Endometrial microvascular endothelial cells (primary cell): ENCODE data around the gene SND1. TPM values are rescaled to one million over a fixed set of nuclear protein-coding genes. Genes with fewer than 3 reads are reported as not detected.
"Not testable (repeated sequence)": the region's sequence is repeated elsewhere in the genome, so short reads cannot be mapped to it uniquely, and the experiment has no call there.

Source experiments
- in situ Hi-C: cut with HindIII; loops from 2 replicates; pipeline ENCODE4 v1.10.0; 2017; ENCODE audit warnings: low sequenced_read_pairs, low pct_unique_long_range_greater_than_20kb; ENCODE audit errors: inconsistent ontology term
- total RNA-seq: library from RNA; depleted of rRNA; stranded (reverse); fragments of >200 nt; gene quantifications from one replicate; pipeline ENCODE4 v1.2.3, GENCODE V29; 2015; ENCODE audit errors: inconsistent ontology term

The SND1 gene
- total RNA-seq, 1 donor from 2014 or later = 223 TPM

DNA sequence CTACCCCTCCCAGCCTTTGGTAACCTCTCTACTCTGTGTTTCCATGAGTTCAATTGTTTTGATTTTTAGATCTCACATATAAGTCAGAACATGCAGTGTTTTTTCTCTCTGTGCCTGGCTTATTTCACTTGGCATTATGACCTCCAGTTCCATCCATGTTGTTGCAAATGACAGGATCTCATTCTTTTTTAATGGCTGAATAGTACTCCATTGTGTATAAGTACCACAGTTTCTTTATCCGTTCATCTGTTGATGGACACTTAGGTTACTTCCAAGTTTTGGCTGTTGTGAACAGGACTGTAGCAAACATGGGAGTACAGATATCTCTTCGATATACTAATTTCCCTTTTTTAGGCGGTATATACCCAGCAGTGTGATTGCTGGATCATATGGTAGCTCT lies 237.7 kb downstream of the SND1 start:
- in situ Hi-C loops = no loop called here

DNA sequence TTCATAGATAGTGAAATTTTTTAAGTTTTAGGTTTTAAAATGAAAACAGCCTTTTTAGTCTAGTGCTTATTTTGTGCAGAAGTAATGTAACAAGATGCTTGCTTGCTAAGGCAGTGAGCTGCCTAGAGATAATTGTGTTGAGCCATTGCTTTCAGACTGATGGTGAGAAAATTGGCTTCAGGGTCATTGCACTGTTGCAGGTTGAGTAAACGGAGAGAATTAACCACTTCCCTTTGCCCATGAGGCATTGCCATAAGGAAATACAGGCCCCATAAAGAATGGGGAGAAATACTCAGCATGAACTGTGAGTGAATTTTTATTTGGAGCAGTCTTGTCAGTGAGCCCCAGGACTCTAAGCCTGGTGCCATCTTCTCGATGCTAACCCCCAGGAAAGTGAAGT lies 238.7 kb downstream of the SND1 start:
- in situ Hi-C loops = no loop called here

GRCh38 chr7:127891144-127891543 lies 239.2 kb downstream of the SND1 start:
- in situ Hi-C loops = no loop called here

DNA sequence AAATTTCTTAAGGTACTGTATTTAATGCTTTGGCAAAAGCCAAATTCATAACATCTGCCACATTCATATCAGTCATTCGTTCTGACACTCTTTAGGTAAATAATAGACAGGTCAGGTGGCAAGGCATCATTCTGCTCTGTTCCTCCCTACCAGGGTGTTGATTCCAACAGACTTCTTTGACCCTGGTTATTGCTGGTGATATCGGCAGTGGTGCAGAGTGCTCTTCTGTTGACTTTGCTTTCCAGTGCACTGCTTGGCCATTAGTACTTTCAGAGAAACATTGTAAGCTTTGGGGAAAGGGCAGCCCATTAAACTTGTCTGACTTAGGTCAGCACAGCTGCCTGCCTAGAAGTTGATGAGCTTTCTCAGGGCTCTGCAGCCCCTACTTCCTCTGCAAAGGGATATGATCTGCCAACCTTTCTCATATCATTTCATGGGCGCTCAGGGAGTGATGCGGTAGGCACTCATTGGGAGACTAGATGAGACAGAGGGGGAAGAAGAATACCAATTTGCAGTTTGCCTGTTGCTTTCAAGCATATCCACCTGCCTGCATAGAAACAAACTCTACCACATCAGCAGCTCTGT lies 240.0 kb downstream of the SND1 start:
- in situ Hi-C loops = no loop called here

- in situ Hi-C loops = no loop called here
These were observed 240.7 kb downstream of the SND1 start for GRCh38 chr7:127892488-127893314.

DNA sequence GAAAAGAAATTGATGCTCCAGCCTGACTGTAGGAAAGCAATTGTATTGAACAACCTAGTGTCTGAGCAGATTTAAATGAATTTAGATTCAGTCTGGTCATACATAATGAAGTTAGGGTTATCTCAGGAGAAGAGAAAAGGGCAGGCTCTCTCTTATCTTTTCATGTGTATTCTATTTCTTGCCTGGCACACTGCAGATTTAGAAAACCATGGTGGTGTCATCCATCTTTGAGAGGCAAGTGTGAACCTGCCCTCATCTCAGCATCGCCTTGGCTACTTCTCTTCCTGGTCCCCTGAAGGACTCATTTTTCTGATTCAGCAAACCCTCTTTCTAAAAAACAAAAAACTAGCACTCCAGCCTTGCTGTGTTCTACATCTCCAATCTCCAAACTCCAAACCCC lies 241.6 kb downstream of the SND1 start:
- in situ Hi-C loops = no loop called here

DNA sequence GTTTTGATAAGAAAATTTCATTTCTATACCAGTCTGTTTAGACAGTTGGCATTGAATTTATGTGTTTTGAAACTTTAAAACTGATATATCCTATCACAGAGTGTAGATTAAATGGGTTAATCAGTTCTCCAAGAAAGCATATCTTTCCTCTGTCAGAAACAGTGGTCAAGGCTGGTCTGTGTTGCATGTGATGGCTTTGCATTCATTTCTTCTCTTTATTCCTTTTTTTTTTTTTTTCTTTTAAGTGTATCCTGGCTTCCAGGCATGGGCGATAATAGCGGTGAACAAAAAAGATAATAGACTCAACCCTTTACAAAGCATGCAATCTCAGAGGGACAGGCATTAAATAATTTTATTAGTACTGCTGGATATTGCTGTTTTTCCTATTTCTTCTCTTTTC lies 242.6 kb downstream of the SND1 start:
- in situ Hi-C loops = no loop called here

DNA sequence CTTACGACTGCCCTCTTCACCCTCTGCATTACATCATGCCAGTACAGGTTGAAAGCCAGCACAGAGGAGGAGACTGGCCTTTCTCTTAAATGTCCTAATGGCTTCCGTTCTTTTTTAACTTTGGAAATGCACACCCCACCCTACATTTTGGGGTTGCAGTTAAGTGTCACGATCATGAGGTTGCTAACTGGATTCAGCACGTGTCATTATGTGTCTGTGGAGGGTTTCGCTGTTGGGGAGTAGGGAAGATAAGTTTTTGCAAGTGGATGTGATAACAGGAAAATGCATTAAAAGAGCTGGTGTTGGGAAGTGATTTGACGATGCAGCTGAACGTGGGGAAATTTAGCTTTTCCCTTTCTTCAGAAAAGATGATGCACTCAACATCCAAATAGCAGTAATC lies 243.4 kb downstream of the SND1 start:
- in situ Hi-C loops = no loop called here

- in situ Hi-C loops = no loop called here
These were observed 243.9 kb downstream of the SND1 start for GRCh38 chr7:127895814-127896280.

- in situ Hi-C loops = no loop called here
These were observed 244.7 kb downstream of the SND1 start for GRCh38 chr7:127896659-127897058.

GRCh38 chr7:127897704-127898454 lies 245.9 kb downstream of the SND1 start:
- in situ Hi-C loops = no loop called here

GRCh38 chr7:127899411-127899810 lies 247.4 kb downstream of the SND1 start:
- in situ Hi-C loops = no loop called here

- in situ Hi-C loops = no loop called here
These were observed 248.1 kb downstream of the SND1 start for GRCh38 chr7:127900141-127900540.

GRCh38 chr7:127900732-127901685 lies 249.0 kb downstream of the SND1 start:
- in situ Hi-C loops = no loop called here

GRCh38 chr7:127901895-127902703 lies 250.1 kb downstream of the SND1 start:
- in situ Hi-C loops = no loop called here

DNA sequence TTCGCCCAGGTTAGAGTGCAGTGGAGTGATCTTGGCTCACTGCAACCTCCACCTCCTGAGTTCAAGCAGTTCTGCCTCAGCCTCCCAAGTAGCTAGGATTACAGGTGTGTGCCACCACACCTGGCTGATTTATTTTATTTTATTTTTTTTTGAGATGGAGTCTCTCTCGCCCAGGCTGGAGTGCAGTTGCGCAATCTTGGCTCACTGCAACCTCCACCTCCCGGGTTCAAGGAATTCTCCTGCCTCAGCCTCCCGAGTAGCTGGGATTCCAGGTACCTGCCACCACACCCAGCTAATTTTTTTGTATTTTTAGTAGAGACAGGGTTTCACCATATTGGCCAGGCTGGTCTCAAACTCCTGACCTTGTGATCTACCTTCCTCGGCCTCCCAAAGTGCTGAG lies 250.8 kb downstream of the SND1 start:
- in situ Hi-C loops = not testable (repeated sequence)

DNA sequence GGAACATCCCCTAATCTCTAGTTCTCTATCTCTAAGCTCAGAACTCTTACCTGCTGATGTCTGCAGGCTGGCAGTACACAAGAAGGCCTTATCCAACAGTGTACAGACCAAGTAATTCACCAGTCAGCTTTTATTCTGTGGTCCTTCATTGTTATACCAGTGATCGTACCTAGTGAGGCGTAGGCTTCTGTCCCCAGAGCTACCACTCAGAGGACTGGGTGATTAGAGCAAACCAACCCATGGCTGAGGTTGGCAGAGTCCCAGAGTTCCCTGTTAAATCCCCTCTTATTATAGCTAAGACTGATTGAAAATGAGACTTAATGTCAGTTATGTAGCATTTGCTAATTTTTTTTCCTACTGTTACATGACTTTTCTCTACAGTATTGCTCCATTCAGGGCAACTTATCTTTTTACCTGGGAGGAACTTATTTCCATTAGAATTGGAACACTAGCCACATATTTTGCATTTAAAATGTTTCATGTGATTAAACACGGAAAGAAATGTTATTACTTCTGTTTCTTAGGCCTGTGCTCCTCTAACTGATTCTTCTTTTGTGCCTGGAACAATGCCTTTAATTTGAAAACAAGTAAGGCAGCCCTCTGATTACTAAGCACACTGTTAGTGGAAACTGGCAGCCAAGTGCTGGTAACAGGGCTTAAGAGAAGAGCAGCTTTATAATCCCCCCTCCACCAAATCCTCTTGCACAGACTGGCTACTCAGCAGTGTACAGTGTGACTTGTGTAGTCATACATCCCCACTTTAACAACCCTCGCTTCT lies 252.1 kb downstream of the SND1 start:
- in situ Hi-C loops = no loop called here
